Nucleus accumbens (tissue), 56 donors: Measurements from ENCODE around the gene MANSC4.

ENCODE experiments used
- DNase-seq, 56 donors: peaks; one replicate each; lab custom pipeline; 2025; lab: John Stamatoyannopoulos, UW

The MANSC4 gene

DNA sequence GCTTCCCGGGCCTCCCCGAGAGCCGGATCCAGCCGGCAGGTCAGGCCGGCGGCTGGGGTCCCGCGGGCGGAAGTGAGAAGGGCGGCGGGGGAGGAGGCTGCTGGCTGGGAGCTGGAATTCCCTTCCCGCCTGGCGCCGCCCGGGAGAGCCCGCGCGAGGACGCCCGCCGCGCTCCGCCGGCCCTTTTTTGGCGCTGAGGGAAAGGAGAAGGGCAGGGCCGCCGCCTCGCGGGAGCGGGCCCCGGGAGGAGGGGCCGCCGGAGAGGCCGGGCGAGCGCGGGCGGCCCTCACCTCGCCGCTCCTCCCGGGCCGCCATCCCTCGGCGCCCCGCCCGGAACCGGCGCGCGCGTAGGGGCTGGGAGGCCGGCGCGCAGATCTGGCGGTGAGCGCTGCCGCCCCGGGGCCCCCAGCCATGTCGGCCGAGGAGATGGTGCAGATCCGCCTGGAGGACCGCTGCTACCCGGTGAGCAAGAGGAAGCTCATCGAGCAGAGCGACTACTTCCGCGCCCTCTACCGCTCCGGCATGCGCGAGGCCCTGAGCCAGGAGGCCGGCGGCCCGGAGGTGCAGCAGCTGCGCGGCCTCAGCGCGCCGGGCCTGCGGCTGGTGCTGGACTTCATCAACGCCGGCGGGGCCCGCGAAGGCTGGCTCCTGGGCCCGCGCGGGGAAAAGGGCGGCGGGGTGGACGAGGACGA is at the start of gene MANSC4, which contains the start of gene KLHL42:
Gene MANSC4, minus strand, starts transcription at position 317 of the 692 bp plus-strand sequence. CDS start 8,960 bp downstream, outside the sequence.
Gene KLHL42, plus strand, starts transcription at position 314 of the 692 bp plus-strand sequence. Its CDS starts 98 bp downstream, at position 412.
- peak in 52 of 56 donors; percentile 31 to 88 (median 70) for DNase-seq

- no peak for DNase-seq
These were observed 48.2 kb upstream of the MANSC4 start for GRCh38 chr12:27828196-27828595.

DNA sequence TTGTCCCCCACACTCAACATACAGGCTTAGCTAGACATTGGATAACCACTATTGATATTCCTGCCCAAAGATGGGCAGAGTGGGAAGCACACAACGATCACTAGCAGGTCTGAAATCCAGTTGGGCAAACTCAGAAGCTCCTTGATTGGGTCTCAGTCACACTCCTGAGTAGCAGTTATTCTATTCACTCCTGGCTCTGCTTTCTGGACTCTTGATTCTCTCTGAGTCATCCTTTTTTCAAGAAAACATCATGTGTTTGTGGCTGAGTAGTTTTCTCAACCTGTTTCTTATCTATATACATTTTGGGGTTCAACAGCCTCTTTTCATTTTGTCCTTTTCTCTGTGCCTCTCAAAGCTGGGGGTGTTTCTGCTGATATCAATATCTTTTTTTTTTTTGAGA is 46.0 kb upstream of the MANSC4 start:
- DNase-seq = no peak

- no peak for DNase-seq
These were observed 44.2 kb upstream of the MANSC4 start for GRCh38 chr12:27824126-27824842.

DNA sequence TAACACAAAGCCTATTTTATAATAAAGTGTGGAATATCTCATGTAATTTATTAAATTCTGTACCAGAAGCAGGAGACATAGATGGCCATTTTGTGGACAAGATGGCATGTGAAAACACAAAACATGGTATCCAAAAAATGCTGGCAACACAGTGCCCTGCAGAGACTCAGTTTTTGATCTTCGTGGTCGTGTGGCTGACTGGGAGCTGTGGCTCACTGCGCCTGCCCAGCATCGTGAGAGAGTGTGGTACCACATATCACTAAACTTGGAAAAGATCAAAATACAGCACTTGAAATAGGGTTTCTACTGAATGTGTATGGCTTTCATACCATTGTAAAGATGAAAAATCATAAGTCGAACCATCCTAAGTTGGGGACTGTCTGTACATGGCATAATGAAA is 43.0 kb upstream of the MANSC4 start:
- no peak for DNase-seq

DNA sequence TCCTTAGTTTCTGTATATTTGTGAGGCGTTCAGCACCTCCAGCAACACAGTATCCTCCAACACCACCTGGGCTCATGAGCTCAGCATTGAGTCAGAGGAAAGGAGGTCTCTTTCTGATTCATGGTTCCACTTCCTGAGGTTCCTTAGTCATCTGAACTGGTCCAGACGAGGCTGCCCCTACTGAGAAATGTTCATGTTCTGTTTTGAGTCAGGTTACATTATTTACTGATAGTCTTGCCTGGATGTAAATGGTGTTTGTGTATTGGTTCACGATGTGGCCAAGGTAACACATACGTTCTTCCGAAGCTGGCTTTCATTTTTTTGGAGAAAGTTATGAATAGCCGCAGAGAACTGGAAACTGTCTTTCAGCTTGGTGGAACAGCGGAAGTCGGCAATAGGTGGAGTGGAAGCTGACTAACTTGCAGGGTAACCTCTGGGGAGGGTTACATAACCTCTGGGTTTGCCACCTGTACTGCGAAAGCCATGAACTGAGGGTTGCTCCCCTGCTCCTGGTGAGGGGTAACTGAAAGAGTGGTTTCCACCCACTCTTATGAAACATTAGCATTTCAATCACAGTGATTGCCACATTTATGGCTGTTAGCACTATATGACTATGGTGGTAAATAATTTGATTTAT is 42.2 kb upstream of the MANSC4 start:
- DNase-seq = no peak

- peak in 12 of 56 donors; percentile 0 to 18 (median 6) for DNase-seq
These were observed 41.4 kb upstream of the MANSC4 start for GRCh38 chr12:27821259-27821973.

GRCh38 chr12:27820564-27820963 is 40.5 kb upstream of the MANSC4 start:
- DNase-seq = no peak

DNA sequence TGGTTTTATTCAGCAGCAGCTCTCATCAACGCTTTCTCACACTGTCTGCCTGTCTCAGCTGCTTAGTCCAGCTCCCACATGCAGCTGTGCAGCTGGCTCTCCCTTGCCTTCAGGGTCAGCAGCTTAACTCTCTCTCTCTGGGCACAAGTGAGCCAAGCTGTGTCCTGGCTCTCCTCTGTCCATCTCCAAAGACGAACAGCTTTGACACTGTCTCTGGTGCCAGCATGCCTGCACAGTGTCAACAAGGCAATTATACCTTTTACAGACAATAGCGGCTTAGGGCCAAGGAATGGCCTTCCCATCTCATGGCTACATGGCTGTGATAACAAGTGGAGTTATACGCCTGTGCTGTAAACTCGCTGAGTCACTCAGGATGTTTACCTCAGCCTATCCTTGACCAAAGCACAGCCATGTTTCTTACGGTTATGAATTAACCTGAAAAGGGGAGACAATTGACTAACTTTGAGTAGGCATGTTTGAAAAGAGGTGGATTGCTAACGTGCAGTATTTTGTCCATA is 38.4 kb upstream of the MANSC4 start:
- DNase-seq = peak in 1 of 56 donors; percentile 6

DNA sequence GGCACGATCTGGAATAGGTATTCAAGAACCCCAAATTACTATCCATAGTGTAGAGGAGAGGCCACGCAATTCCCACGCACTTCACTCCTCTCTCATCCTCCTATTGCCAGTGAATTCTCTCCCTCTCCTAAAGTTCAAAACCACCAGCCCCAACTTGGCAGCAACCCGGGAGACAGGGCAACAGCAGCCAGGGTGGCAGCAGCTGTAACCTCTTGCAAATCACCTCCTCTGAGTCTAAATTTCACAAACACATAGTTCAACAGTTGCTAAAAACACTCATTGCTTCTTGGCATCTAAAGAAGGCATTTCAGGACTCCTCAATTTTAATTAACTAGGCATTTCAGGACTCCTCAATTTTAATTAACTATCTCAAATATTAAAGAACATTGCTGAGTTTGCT is 37.7 kb upstream of the MANSC4 start:
- no peak for DNase-seq

- no peak for DNase-seq
These were observed 35.0 kb upstream of the MANSC4 start for GRCh38 chr12:27814851-27815591.

DNA sequence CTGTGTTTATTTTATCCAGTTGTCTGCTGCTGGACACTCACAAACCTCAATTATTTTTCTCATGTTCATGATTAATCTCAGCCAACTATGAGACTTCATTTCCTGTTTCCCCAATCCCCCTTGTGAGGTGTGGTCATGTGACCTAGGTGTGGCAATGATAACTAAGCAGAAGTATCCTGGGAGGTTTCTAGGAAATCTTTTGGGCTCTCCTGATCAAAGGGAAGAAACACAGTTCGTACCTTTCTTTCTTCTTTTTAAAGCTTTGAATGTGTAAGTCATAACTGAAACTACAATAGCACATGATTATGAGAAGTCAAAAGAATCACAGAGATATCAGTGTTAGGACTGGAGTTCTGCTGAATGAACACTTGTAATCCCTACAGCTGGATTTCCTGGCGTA is 34.4 kb upstream of the MANSC4 start:
- DNase-seq = no peak

DNA sequence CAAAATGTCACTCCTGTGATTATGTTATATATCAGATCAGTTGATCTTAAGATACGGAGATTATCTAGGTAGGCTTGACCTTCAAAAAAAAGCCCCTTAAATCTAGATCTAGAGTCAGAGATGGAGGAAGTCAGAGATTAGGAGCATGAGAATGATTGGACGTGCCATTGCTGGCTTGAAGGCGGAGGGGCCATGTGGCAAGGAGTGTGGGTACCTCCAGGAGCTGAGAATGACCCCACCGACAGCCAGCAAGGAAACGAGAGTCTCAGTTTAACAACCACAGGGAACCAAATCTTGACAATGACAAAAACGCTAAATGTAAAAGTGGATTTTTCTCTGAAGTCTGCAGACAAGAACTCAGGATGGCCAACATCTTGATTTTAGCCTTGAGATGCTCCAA is 32.5 kb upstream of the MANSC4 start:
- no peak for DNase-seq

- DNase-seq = no peak
These were observed 30.7 kb upstream of the MANSC4 start for GRCh38 chr12:27810756-27811155.

- no peak for DNase-seq
These were observed 28.8 kb upstream of the MANSC4 start for GRCh38 chr12:27808841-27809240.

GRCh38 chr12:27807063-27807703 is 27.1 kb upstream of the MANSC4 start:
- no peak for DNase-seq

- no peak for DNase-seq
These were observed 26.2 kb upstream of the MANSC4 start for GRCh38 chr12:27806259-27806658.

GRCh38 chr12:27805238-27805637 is 25.2 kb upstream of the MANSC4 start:
- no peak for DNase-seq

DNA sequence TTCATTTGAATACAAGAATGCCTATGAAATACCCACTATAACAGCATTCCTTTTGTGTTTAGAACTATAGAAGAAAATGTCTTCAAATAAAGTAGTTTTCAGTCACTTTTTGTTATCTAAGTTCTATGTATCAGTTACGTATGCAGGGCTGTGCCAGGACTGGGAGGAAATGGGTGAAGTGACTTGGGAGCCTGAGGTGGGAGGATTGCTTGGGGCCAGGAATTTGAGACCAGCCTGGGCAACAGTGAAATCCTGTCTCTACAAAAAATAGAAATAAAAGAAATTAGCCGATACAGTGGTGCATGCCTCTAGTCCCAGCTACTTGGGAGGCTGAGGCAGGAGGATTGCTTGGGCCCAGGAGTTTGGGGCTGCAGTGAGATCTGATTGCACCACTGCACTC is 22.9 kb upstream of the MANSC4 start:
- no peak for DNase-seq
